ENCODE measurements around the gene GPR179. TPM values are rescaled to one million over a fixed set of nuclear protein-coding genes. Genes with fewer than 3 reads are reported as not detected.

GPR179 gene
- total RNA-seq, 1 experiment from 2014 or later = not detected

GRCh38 chr17:38363016-38363415 lies 19.3 kb upstream of the GPR179 start:
- Mint-ChIP-seq H3K36me3 (ENCODE audit: insufficient read depth in 1 of 3, low read depth in 3 of 3) (peaks cover 7 to 16% (median 16%) of the 10 kb centered on the region in 3 experiments; a peak in 5 of 7 replicates), H3K4me3 (no peak overlapping the region), H3K27me3 (ENCODE audit: low read depth) (no peaks in the 10 kb centered on the region), H3K9me3 (no peaks in the 10 kb centered on the region), H3K4me1 (peaks cover 14 to 23% of the 10 kb centered on the region in 2 experiments), H3K27ac (peak overlapping the region in 1 of 3 experiments; percentile 18; a peak in 1 of 7 replicates)
- H3K18ac ChIP-seq (ENCODE audit: insufficient read length, low read depth, low read length) = no peak overlapping the region
- H4K20me1 ChIP-seq (ENCODE audit: control insufficient read depth, insufficient read depth, insufficient read length) = no peaks in the 10 kb centered on the region
- H3K23me2 ChIP-seq (ENCODE audit: insufficient read length, low read depth, low read length, poor library complexity, severe bottlenecking) = no peaks in the 10 kb centered on the region
- TF ChIP-seq, protein P1, sequence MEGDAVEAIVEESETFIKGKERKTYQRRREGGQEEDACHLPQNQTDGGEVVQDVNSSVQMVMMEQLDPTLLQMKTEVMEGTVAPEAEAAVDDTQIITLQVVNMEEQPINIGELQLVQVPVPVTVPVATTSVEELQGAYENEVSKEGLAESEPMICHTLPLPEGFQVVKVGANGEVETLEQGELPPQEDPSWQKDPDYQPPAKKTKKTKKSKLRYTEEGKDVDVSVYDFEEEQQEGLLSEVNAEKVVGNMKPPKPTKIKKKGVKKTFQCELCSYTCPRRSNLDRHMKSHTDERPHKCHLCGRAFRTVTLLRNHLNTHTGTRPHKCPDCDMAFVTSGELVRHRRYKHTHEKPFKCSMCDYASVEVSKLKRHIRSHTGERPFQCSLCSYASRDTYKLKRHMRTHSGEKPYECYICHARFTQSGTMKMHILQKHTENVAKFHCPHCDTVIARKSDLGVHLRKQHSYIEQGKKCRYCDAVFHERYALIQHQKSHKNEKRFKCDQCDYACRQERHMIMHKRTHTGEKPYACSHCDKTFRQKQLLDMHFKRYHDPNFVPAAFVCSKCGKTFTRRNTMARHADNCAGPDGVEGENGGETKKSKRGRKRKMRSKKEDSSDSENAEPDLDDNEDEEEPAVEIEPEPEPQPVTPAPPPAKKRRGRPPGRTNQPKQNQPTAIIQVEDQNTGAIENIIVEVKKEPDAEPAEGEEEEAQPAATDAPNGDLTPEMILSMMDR (conservative IDR thresholded peaks at IDR 0.05) = no peak
- no peak overlapping the region for H2AK5ac ChIP-seq (ENCODE audit: insufficient read length, low read length)
- H2BK5ac ChIP-seq (ENCODE audit: insufficient read length, low read length) = no peak overlapping the region
- no peak overlapping the region for H3T11ph ChIP-seq (ENCODE audit: low read length)
- DNase-seq = no peak
- H3K23ac ChIP-seq (ENCODE audit: insufficient read length, low read depth, low read length) = no peak overlapping the region
- H2BK12ac ChIP-seq (ENCODE audit: insufficient read length, low read depth, low read length) = no peak overlapping the region
- no peak overlapping the region for H3K4ac ChIP-seq (ENCODE audit: low read depth, low read length)
- no peak overlapping the region for H3K14ac ChIP-seq (ENCODE audit: insufficient read depth, low read length)
- no CpG with 5 or more reads among the region's 5 CpGs for WGBS (ENCODE audit: extremely low coverage, insufficient read length, low lambda C conversion rate)
- no peaks in the 10 kb centered on the region for H3K9me3 ChIP-seq (ENCODE audit: control insufficient read depth, low read depth, low read length)
- H4K8ac ChIP-seq (replicated peaks; ENCODE audit: insufficient read length, low read depth, low read length) = no peak overlapping the region
- H3K27me3 ChIP-seq (ENCODE audit: insufficient read depth, low read length) = no peaks in the 10 kb centered on the region
- H4K5ac ChIP-seq (ENCODE audit: insufficient read length, low read depth, low read length) = no peak overlapping the region
- no peak overlapping the region for H4K91ac ChIP-seq (ENCODE audit: insufficient read length, low read depth, low read length)
- H2BK120ac ChIP-seq (ENCODE audit: low read depth, low read length, poor library complexity, severe bottlenecking) = no peak overlapping the region
- no peak overlapping the region for H2BK20ac ChIP-seq (ENCODE audit: low read depth, low read length, poor library complexity, severe bottlenecking)
- H3K4me2 ChIP-seq (ENCODE audit: insufficient read depth, insufficient read length, low read length) = no peak overlapping the region
- H3K9ac ChIP-seq (ENCODE audit: extremely low read depth, insufficient read length, low read length) = no peak overlapping the region
- H2BK15ac ChIP-seq (ENCODE audit: low read depth, low read length) = no peak overlapping the region
- H3K4me1 ChIP-seq (ENCODE audit: insufficient read depth, low read length) = peaks cover 5% of the 10 kb centered on the region; the same call in 1 of the 2 replicates
- H3K27ac ChIP-seq (ENCODE audit: insufficient read length, low read depth, low read length) = no peak overlapping the region
- no peak overlapping the region for H2AFZ ChIP-seq (ENCODE audit: low read length)
- H3K79me1 ChIP-seq (ENCODE audit: insufficient read depth, low read depth, low read length, poor library complexity, severe bottlenecking) = no peaks in the 10 kb centered on the region
- H3K79me2 ChIP-seq (ENCODE audit: insufficient read depth, low read length) = no peaks in the 10 kb centered on the region
- no peak overlapping the region for H3K56ac ChIP-seq (ENCODE audit: insufficient read length, low read depth, low read length)
